ENCODE measurements around the gene SLC25A10.
"Not testable (repeated sequence)": the region's sequence is repeated elsewhere in the genome, so short reads cannot be mapped to it uniquely, and the experiment has no call there.

Gene SLC25A10

GRCh38 chr17:81711814-81712467, at the start of gene SLC25A10:
TSS of gene SLC25A10 (plus strand) at chr17:81712284. CDS start at chr17:81712427, 143 bp downstream.
- no peak for DNase-seq

GRCh38 chr17:81664051-81664470, 48.0 kb upstream of the SLC25A10 start:
- no peak for DNase-seq

DNA sequence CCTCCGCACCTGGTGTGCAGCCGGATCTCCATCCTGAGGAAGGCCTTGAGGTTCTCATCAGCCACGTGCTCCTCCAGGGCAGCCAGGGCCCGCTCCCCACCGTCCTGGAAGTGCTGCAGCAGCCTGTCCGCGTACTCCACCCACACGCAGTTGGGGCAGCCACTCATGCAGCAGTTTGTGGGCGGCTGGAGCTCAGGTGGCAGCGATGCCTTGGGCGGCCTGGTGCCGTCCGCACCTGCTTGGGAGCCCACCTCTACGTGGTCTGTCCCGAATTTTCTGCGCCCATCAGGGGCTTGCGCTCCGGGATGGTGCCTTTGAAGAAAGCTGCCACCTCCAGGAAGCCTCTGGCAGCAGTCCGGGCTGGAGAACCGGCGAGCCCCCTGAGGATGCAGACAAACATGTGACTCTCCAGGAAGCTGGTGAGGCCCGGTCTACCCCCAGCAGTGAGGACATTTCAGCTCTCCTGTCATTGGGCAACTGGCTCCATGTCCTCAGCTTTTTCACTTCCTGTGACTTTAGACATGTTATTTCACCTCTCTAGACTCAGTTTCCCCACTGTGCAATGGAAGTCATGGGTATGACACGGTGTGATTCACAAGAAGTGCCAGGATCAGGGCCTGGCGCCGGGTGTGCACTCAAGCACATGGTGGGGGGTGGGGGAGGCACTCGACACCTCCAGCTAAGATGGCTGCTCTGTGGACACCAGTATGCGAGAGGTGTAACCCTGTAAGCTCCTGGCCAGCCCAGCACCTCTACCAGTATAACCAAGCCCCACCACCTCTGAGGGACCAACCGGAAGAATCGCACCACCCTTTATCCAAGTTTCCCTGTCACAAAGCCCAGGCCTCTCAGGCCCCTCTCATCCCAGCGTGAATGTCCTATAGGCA, 46.6 kb upstream of the SLC25A10 start:
- no peak for DNase-seq

- DNase-seq: no peak
These were observed 46.1 kb upstream of the SLC25A10 start for GRCh38 chr17:81666092-81666341.

- peak in 1 of 2 experiments; percentile 90 for DNase-seq
These were observed 45.5 kb upstream of the SLC25A10 start, which contains the start of the genes CCDC137 and OXLD1 for GRCh38 chr17:81666342-81667191. TSS of gene CCDC137 (plus strand) at chr17:81666737. CDS start at chr17:81666767, 30 bp downstream. TSS of gene OXLD1 (minus strand) at chr17:81666605. CDS start at chr17:81666577, 28 bp downstream.

- no peak for DNase-seq
These were observed 44.3 kb upstream of the SLC25A10 start for GRCh38 chr17:81667754-81668153.

GRCh38 chr17:81672504-81672903, 39.6 kb upstream of the SLC25A10 start:
- no peak for DNase-seq

DNA sequence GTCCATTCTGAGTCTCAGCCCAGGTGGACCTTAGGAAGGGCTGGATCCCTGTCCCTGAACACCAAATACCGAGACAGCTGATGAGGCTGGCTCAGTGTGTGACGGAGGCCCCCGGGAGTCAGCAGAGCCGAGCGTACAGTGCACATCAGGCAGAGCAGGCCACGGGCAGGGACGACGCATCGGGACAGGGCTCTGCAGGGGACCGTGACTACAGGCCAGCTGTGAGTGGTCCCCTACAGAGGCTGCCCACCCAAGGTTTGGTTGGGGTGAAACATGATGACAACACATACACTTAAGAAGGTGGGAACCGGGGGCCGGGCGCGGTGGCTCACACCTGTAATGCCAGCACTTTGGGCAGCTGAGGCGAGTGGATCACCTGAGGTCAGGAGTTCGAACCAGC, 39.1 kb upstream of the SLC25A10 start:
- DNase-seq: no peak

- no peak for DNase-seq
These were observed 38.4 kb upstream of the SLC25A10 start for GRCh38 chr17:81673561-81674258.

GRCh38 chr17:81675515-81676221, 36.4 kb upstream of the SLC25A10 start:
- DNase-seq: not testable (repeated sequence)

GRCh38 chr17:81676906-81677305, 35.2 kb upstream of the SLC25A10 start:
- DNase-seq: no peak

DNA sequence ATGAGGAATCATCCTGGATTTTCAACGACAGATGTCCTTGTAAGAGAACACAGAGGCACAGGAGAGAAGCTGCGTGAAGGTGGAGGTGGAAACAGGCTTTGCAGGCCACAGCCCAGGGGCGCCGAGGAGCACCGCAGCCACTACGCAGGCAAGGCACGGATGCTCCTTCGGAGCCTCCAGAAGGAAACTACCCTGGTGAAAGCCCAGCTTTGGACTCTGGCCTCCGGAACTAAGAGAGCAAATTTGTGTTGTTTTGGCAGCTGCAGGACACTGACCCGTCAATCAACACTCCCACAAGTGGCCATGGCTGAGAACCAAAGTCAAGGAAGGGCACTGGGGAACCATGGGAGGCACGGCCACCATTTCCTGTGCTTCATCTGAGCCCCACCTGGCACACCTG, 31.9 kb upstream of the SLC25A10 start:
- no peak for DNase-seq

DNA sequence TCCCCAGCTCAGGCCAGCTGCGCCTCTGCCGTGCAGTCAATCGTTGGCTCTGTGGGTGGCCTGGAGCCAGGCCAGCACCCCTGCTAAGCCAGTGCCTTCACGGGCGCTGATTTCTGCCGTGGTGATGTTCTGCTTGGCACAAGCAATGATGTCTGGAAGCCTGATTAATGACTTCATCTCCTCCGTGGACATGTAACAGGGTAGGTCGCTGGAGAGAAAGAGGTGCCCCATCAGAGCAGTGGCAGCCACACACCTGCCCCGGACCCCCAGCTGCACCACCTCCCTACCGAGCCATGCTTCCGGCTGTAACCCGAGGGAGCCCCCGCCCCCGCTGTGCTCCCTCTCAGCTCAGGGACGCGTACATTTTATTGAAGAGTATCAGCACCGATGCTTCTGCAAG, 30.4 kb upstream of the SLC25A10 start:
- no peak for DNase-seq

DNA sequence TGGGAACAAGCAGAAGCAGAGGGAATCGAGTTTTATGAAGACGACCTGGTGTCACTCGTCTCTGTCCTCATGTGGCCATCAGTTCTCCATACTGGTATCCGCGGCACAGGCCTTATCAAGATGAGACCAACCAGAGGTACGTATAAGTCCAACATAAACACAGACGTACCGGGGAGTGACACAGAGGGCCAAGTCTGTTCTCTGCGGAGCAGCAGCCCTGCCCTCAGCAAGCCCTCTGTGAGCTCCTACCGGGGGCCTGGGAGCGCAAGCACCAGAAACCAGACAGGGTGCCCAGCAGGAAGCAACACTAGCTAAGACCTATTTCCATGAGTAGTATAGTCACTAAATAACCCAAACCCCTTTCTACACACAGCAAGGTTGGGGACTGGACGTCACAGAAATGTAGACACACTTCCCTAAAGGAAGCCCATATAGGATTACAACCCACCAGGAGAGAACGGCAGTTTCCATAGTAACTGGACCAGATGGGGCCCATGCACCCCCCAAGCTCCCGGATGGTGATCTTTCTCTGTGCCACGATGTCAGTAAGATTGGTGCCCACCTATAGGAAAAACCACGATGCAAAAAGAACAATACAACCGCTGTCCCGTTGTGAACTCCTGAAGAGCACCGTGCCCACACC, 29.4 kb upstream of the SLC25A10 start:
- DNase-seq: no peak

- DNase-seq: no peak
These were observed 28.9 kb upstream of the SLC25A10 start for GRCh38 chr17:81683208-81683583.

- peak; percentile 61 to 85 for DNase-seq
These were observed 28.3 kb upstream of the SLC25A10 start, which contains the start of the genes ARL16 and HGS for GRCh38 chr17:81683584-81684441. TSS of gene ARL16 (minus strand) at chr17:81683797. CDS start at chr17:81683753, 44 bp downstream. TSS of gene HGS (plus strand) at chr17:81684011. CDS start at chr17:81684067, 56 bp downstream.

- no peak for DNase-seq
These were observed 27.6 kb upstream of the SLC25A10 start for GRCh38 chr17:81684442-81684911.

- no peak for DNase-seq
These were observed 27.0 kb upstream of the SLC25A10 start for GRCh38 chr17:81685108-81685507.

DNA sequence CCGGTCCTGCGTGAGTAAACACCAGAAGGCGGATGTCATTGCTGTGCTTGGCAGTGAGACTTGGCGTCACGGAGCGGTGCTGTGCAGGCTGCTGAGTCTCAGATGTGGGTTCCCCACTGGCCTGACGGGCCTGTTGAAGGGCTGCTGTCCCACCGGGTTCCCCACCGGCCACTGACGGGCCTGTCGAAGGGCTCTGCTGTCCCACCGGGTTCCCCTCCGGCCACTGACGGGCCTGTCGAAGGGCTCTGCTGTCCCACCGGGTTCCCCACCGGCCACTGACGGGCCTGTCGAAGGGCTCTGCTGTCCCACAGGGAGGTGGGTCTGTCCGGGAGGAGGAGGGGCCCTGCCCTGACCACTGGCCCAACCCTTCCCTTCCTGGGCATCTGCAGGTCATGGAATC, 25.5 kb upstream of the SLC25A10 start:
- no peak for DNase-seq
